ENCODE results near the gene GPR78.

GPR78 gene

GRCh38 chr4:8589823-8590545 lies 9.8 kb downstream of the GPR78 start:
- ATAC-seq (replicated peaks) (no peak), DNase-seq (no peak)
- Mint-ChIP-seq H3K27ac (no peak overlapping the region), H3K4me3 (no peak overlapping the region), H3K36me3 (ENCODE audit: insufficient read depth) (peaks cover 3% of the 10 kb centered on the region), H3K4me1 (ENCODE audit: low read depth in 2 of 2) (peaks cover 0 to 4% of the 10 kb centered on the region in 2 donors), H3K9me3 (no peaks in the 10 kb centered on the region), H3K27me3 (peaks cover 47 to 79% of the 10 kb centered on the region in 2 donors)

- Mint-ChIP-seq H3K4me3 (no peak overlapping the region), H3K4me1 (ENCODE audit: low read depth in 2 of 2) (peaks cover 0 to 4% of the 10 kb centered on the region in 2 donors), H3K27ac (no peak overlapping the region), H3K9me3 (no peaks in the 10 kb centered on the region), H3K27me3 (peaks cover 52 to 76% of the 10 kb centered on the region in 2 donors), H3K36me3 (ENCODE audit: insufficient read depth) (peaks cover 3% of the 10 kb centered on the region)
- ATAC-seq (replicated peaks) (no peak), DNase-seq (no peak)
These were observed 10.3 kb downstream of the GPR78 start for GRCh38 chr4:8590546-8590880.

GRCh38 chr4:8591114-8591513 lies 10.9 kb downstream of the GPR78 start:
- peaks cover 3% of the 10 kb centered on the region for H3K36me3 Mint-ChIP-seq (ENCODE audit: insufficient read depth)
- no peak overlapping the region for H3K4me3 Mint-ChIP-seq
- no peak for ATAC-seq (replicated peaks)
- H3K9me3 Mint-ChIP-seq, result no peaks in the 10 kb centered on the region
- H3K27me3 Mint-ChIP-seq, result peaks cover 54 to 70% of the 10 kb centered on the region in 2 donors
- peaks cover 0 to 4% of the 10 kb centered on the region in 2 donors for H3K4me1 Mint-ChIP-seq (ENCODE audit: low read depth in 2 of 2)
- no peak for DNase-seq
- H3K27ac Mint-ChIP-seq, result no peak overlapping the region

- peaks cover 0 to 3% of the 10 kb centered on the region in 2 donors for H3K4me1 Mint-ChIP-seq (ENCODE audit: low read depth in 2 of 2)
- DNase-seq (no peak), ATAC-seq (replicated peaks) (no peak)
- no peak overlapping the region for H3K27ac Mint-ChIP-seq
- no peak overlapping the region for H3K4me3 Mint-ChIP-seq
- H3K36me3 Mint-ChIP-seq (ENCODE audit: insufficient read depth), result peaks cover 3% of the 10 kb centered on the region
- H3K9me3 Mint-ChIP-seq, result no peaks in the 10 kb centered on the region
- H3K27me3 Mint-ChIP-seq, result peaks cover 50 to 67% of the 10 kb centered on the region in 2 donors
These were observed 11.6 kb downstream of the GPR78 start for GRCh38 chr4:8591626-8592365.

- Mint-ChIP-seq H3K36me3 (ENCODE audit: insufficient read depth) (peaks cover 3% of the 10 kb centered on the region), H3K4me3 (no peak within 1 kb of the TSS), H3K27me3 (peaks cover 45 to 67% of the 10 kb centered on the region in 2 donors), H3K27ac (no peak within 1 kb of the TSS), H3K9me3 (no peaks in the 10 kb centered on the region), H3K4me1 (ENCODE audit: low read depth in 2 of 2) (peaks cover 0 to 3% of the 10 kb centered on the region in 2 donors)
- no peak for DNase-seq
- ATAC-seq (replicated peaks), result no peak
These were observed 12.4 kb downstream of the GPR78 start, which contains the start of gene CPZ for GRCh38 chr4:8592366-8593263. Gene CPZ, plus strand, starts transcription at chr4:8592765. Its CDS starts 69 bp downstream, at chr4:8592834.

- Mint-ChIP-seq H3K9me3 (no peaks in the 10 kb centered on the region), H3K4me3 (no peak overlapping the region), H3K4me1 (ENCODE audit: low read depth in 2 of 2) (peaks cover 0 to 3% of the 10 kb centered on the region in 2 donors), H3K36me3 (ENCODE audit: insufficient read depth) (peaks cover 3% of the 10 kb centered on the region), H3K27ac (no peak overlapping the region), H3K27me3 (peaks cover 45 to 60% of the 10 kb centered on the region in 2 donors)
- ATAC-seq (replicated peaks), result no peak
- no peak for DNase-seq
These were observed 13.3 kb downstream of the GPR78 start for GRCh38 chr4:8593264-8594096.

- peaks cover 45 to 68% of the 10 kb centered on the region in 2 donors for H3K27me3 Mint-ChIP-seq
- peaks cover 0 to 3% of the 10 kb centered on the region in 2 donors for H3K4me1 Mint-ChIP-seq (ENCODE audit: low read depth in 2 of 2)
- DNase-seq (no peak), ATAC-seq (replicated peaks) (no peak)
- no peak overlapping the region for H3K4me3 Mint-ChIP-seq
- no peak overlapping the region for H3K27ac Mint-ChIP-seq
- peaks cover 3% of the 10 kb centered on the region for H3K36me3 Mint-ChIP-seq (ENCODE audit: insufficient read depth)
- no peaks in the 10 kb centered on the region for H3K9me3 Mint-ChIP-seq
These were observed 14.2 kb downstream of the GPR78 start for GRCh38 chr4:8594097-8595038.

- ATAC-seq (replicated peaks) (no peak), DNase-seq (no peak)
- Mint-ChIP-seq H3K9me3 (no peaks in the 10 kb centered on the region), H3K27me3 (peaks cover 42 to 64% of the 10 kb centered on the region in 2 donors), H3K4me3 (no peak overlapping the region), H3K27ac (no peak overlapping the region), H3K4me1 (ENCODE audit: low read depth in 2 of 2) (peaks cover 0 to 3% of the 10 kb centered on the region in 2 donors), H3K36me3 (ENCODE audit: insufficient read depth) (peaks cover 2% of the 10 kb centered on the region)
These were observed 15.3 kb downstream of the GPR78 start for GRCh38 chr4:8595237-8596087.

- Mint-ChIP-seq H3K4me1 (ENCODE audit: low read depth in 2 of 2) (peaks cover 0 to 3% of the 10 kb centered on the region in 2 donors), H3K27me3 (peaks cover 30 to 50% of the 10 kb centered on the region in 2 donors), H3K9me3 (no peaks in the 10 kb centered on the region), H3K27ac (no peak overlapping the region), H3K4me3 (no peak overlapping the region), H3K36me3 (ENCODE audit: insufficient read depth) (no peaks in the 10 kb centered on the region)
- ATAC-seq (replicated peaks) (no peak), DNase-seq (no peak)
These were observed 16.7 kb downstream of the GPR78 start for GRCh38 chr4:8596891-8597290.

- peaks cover 0 to 3% of the 10 kb centered on the region in 2 donors for H3K4me1 Mint-ChIP-seq (ENCODE audit: low read depth in 2 of 2)
- no peaks in the 10 kb centered on the region for H3K36me3 Mint-ChIP-seq (ENCODE audit: insufficient read depth)
- no peak for ATAC-seq (replicated peaks)
- no peaks in the 10 kb centered on the region for H3K9me3 Mint-ChIP-seq
- H3K27me3 Mint-ChIP-seq, result peaks cover 30 to 51% of the 10 kb centered on the region in 2 donors
- no peak overlapping the region for H3K27ac Mint-ChIP-seq
- DNase-seq, result no peak
- H3K4me3 Mint-ChIP-seq, result no peak overlapping the region
These were observed 17.1 kb downstream of the GPR78 start for GRCh38 chr4:8597319-8597718.

GRCh38 chr4:8597791-8598190 lies 17.6 kb downstream of the GPR78 start:
- ATAC-seq (replicated peaks) (no peak), DNase-seq (no peak)
- no peaks in the 10 kb centered on the region for H3K36me3 Mint-ChIP-seq (ENCODE audit: insufficient read depth)
- H3K27ac Mint-ChIP-seq, result no peak overlapping the region
- peaks cover 0 to 3% of the 10 kb centered on the region in 2 donors for H3K4me1 Mint-ChIP-seq (ENCODE audit: low read depth in 2 of 2)
- H3K27me3 Mint-ChIP-seq, result peaks cover 30 to 56% of the 10 kb centered on the region in 2 donors
- no peaks in the 10 kb centered on the region for H3K9me3 Mint-ChIP-seq
- H3K4me3 Mint-ChIP-seq, result no peak overlapping the region
